ENCODE measurements around the gene FRK.

GRCh38 chr6:116055513-116055912 lies 5.2 kb downstream of the FRK start:
- no peak for TF ChIP-seq CTCF (IDR thresholded peaks at IDR 0.05; ENCODE audit: insufficient read depth, low read depth, low read length)
- no peak for TF ChIP-seq EZH2 (IDR thresholded peaks at IDR 0.05; ENCODE audit: insufficient read depth, low read length)
